PC-3 (cell line): ENCODE data around the gene PELO. TPM values are rescaled to one million over a fixed set of nuclear protein-coding genes. Genes with fewer than 3 reads are reported as not detected.

Experiments
- ATAC-seq: fragments of 200-7000 bp; cut with Tn5 transposase; 2 replicates; pipeline ENCODE4 v1.9.1; 2020; ENCODE audit warnings: mild to moderate bottlenecking, moderate library complexity
- BruUV-seq: library from RNA; stranded (reverse); fragments of 400-500 nt; replicated peaks from 2 replicates; lab custom pipeline; 2021; lab: Mats Ljungman, UMichigan
- CTCF ChIA-PET: fragments of 300-600 bp; sonication (Branson Sonifier 250); formaldehyde crosslinking; loops from one replicate; lab custom pipeline; 2022; ENCODE audit warnings: antibody characterized with exemption; lab: Charles Lee
- POLR2A ChIA-PET: fragments of 300-600 bp; sonication (Branson Sonifier 250); formaldehyde crosslinking; loops from one replicate; lab custom pipeline; 2022; ENCODE audit warnings: antibody characterized with exemption; ENCODE audit not compliant: unreplicated experiment; lab: Charles Lee
- DNase-seq: peaks from one replicate; pipeline ENCODE4 v3.0.0-alpha.2; 2015
- H2AFZ ChIP-seq: fragments of 300-600 bp; sonication (generic); 2 replicates; pipeline ENCODE4 v1.6.0; 2016; ENCODE audit warnings: antibody characterized with exemption, low read length
- H3F3A ChIP-seq: fragments of 300-600 bp; sonication (generic); one replicate; pipeline ENCODE4 v1.6.0; 2017; ENCODE audit warnings: antibody characterized with exemption, low read length, control low read depth, mild to moderate bottlenecking; ENCODE audit not compliant: unreplicated experiment
- H3K27ac ChIP-seq: fragments of 300-600 bp; sonication (generic); 2 replicates; pipeline ENCODE4 v1.5.1; 2016; ENCODE audit warnings: mild to moderate bottlenecking, low read length
- H3K27me3 ChIP-seq: fragments of 300-600 bp; sonication (generic); 2 replicates; pipeline ENCODE4 v1.6.1; 2016; ENCODE audit warnings: low read length, mixed read lengths
- H3K36me3 ChIP-seq: fragments of 300-600 bp; sonication (generic); 2 replicates; pipeline ENCODE4 v1.6.1; 2016; ENCODE audit warnings: low read depth, mixed run types, low read length, mixed read lengths
- H3K4me1 ChIP-seq: fragments of 300-600 bp; sonication (generic); 2 replicates; pipeline ENCODE4 v1.5.1; 2016; ENCODE audit warnings: low read length; ENCODE audit not compliant: insufficient read depth
- H3K4me2 ChIP-seq: fragments of 300-600 bp; sonication (generic); 2 replicates; pipeline ENCODE4 v1.6.0; 2016; ENCODE audit warnings: low read length
- H3K4me3 ChIP-seq: fragments of 300-600 bp; sonication (generic); 2 replicates; pipeline ENCODE4 v1.5.1; 2016; ENCODE audit warnings: mild to moderate bottlenecking, low read length, mixed read lengths
- H3K79me2 ChIP-seq: fragments of 300-600 bp; sonication (generic); 2 replicates; pipeline ENCODE4 v1.6.1; 2017; ENCODE audit warnings: low read length, mixed read lengths
- H3K9ac ChIP-seq: fragments of 300-600 bp; sonication (generic); 2 replicates; pipeline ENCODE4 v1.6.0; 2016; ENCODE audit warnings: mild to moderate bottlenecking, low read length
- H3K9me2 ChIP-seq: fragments of 300-600 bp; sonication (generic); replicated peaks from 2 replicates; pipeline ENCODE4 v1.6.1; 2016; ENCODE audit warnings: mixed run types, low read length, mixed read lengths
- H3K9me3 ChIP-seq: fragments of 300-600 bp; sonication (generic); 2 replicates; pipeline ENCODE4 v1.6.1; 2016; ENCODE audit warnings: low read length, mixed read lengths
- H4K20me1 ChIP-seq: fragments of 300-600 bp; sonication (generic); 2 replicates; pipeline ENCODE4 v1.6.1; 2016; ENCODE audit warnings: low read length, mixed read lengths
- CTCF ChIP-seq: fragments of 300-600 bp; sonication (generic); conservative IDR thresholded peaks from 2 replicates; pipeline ENCODE4 v1.5.1; 2017; ENCODE audit warnings: antibody characterized with exemption, low read depth, mild to moderate bottlenecking, low read length
- EZH2 ChIP-seq: fragments of 300-600 bp; sonication (generic); IDR thresholded peaks from one replicate; pipeline ENCODE4 v1.6.1; 2017; ENCODE audit warnings: antibody characterized with exemption, mild to moderate bottlenecking, low read length; ENCODE audit not compliant: unreplicated experiment
- EZH2phosphoT487 ChIP-seq: fragments of 300-600 bp; sonication (generic); IDR thresholded peaks from 2 replicates; pipeline ENCODE4 v1.6.1; 2018; ENCODE audit warnings: mild to moderate bottlenecking, antibody characterized with exemption, low read length, borderline replicate concordance
- intact Hi-C: fragments of 100-400 bp; cut with micrococcal nuclease; formaldehyde crosslinking; loops from 2 replicates; pipeline ENCODE4 v1.9.0; 2023
- total RNA-seq: library from RNA; depleted of rRNA; stranded (reverse); fragments of >200 nt; gene quantifications from 2 replicates; pipeline ENCODE4 v1.2.3, GENCODE V29; 2014

The PELO gene
- total RNA-seq, 1 experiment from 2014 or later: 45.3 TPM

GRCh38 chr5:52771343-52772039 is 16.2 kb upstream of the PELO start:
- CTCF ChIA-PET: no interaction called here

GRCh38 chr5:52772668-52773067 is 15.0 kb upstream of the PELO start:
- no peak overlapping the region for H3K4me2 ChIP-seq
- intact Hi-C loops: no loop called here
- H4K20me1 ChIP-seq: no peaks in the 10 kb centered on the region
- ChIA-PET CTCF (no interaction called here), POLR2A (no interaction called here)
- H3F3A ChIP-seq: no peaks in the 10 kb centered on the region
- no peaks in the 10 kb centered on the region for H3K4me1 ChIP-seq
- H3K27ac ChIP-seq: no peak overlapping the region
- no peaks in the 10 kb centered on the region for H3K27me3 ChIP-seq
- H3K9me2 ChIP-seq: no peaks in the 10 kb centered on the region
- H3K9me3 ChIP-seq: no peaks in the 10 kb centered on the region
- no peaks in the 10 kb centered on the region for H3K79me2 ChIP-seq
- ATAC-seq: no peak
- no peak for DNase-seq
- no TSS peak for BruUV-seq
- no peak overlapping the region for H3K4me3 ChIP-seq
- no peak overlapping the region for H2AFZ ChIP-seq
- H3K36me3 ChIP-seq: no peaks in the 10 kb centered on the region
- no peak overlapping the region for H3K9ac ChIP-seq
- no peak for TF ChIP-seq EZH2phosphoT487
- no peak for TF ChIP-seq EZH2
- no peak for TF ChIP-seq CTCF

More at GRCh38 chr5:52771343-52772039, 16.2 kb upstream of the PELO start:
- DNase-seq: no peak
- no peaks in the 10 kb centered on the region for H3K79me2 ChIP-seq
- no peak for ATAC-seq
- no TSS peak for BruUV-seq
- no peaks in the 10 kb centered on the region for H3K9me3 ChIP-seq
- no peaks in the 10 kb centered on the region for H3K36me3 ChIP-seq
- H2AFZ ChIP-seq: no peak overlapping the region
- TF ChIP-seq EZH2 (no peak), EZH2phosphoT487 (no peak), CTCF (no peak)
- no peaks in the 10 kb centered on the region for H3K4me1 ChIP-seq
- POLR2A ChIA-PET: no interaction called here
- H3K4me2 ChIP-seq: no peak overlapping the region
- intact Hi-C loops: no loop called here
- H3K9ac ChIP-seq: no peak overlapping the region
- no peaks in the 10 kb centered on the region for H3K27me3 ChIP-seq
- H4K20me1 ChIP-seq: no peaks in the 10 kb centered on the region
- H3K27ac ChIP-seq: no peak overlapping the region
- no peak overlapping the region for H3K4me3 ChIP-seq
- H3F3A ChIP-seq: no peaks in the 10 kb centered on the region
- no peaks in the 10 kb centered on the region for H3K9me2 ChIP-seq

- TF ChIP-seq EZH2phosphoT487: no peak
- TF ChIP-seq CTCF: no peak
- TF ChIP-seq EZH2: no peak
- no peak overlapping the region for H3K4me2 ChIP-seq
- H3F3A ChIP-seq: no peaks in the 10 kb centered on the region
- no peak for ATAC-seq
- no peaks in the 10 kb centered on the region for H3K79me2 ChIP-seq
- no peak overlapping the region for H3K4me3 ChIP-seq
- H3K9me2 ChIP-seq: no peaks in the 10 kb centered on the region
- BruUV-seq: no TSS peak
- no peak for DNase-seq
- no peak overlapping the region for H3K9ac ChIP-seq
- H3K4me1 ChIP-seq: no peaks in the 10 kb centered on the region
- H3K27me3 ChIP-seq: no peaks in the 10 kb centered on the region
- intact Hi-C loops: no loop called here
- ChIA-PET CTCF (no interaction called here), POLR2A (no interaction called here)
- H3K9me3 ChIP-seq: no peaks in the 10 kb centered on the region
- H3K27ac ChIP-seq: no peak overlapping the region
- no peak overlapping the region for H2AFZ ChIP-seq
- H3K36me3 ChIP-seq: no peaks in the 10 kb centered on the region
- no peaks in the 10 kb centered on the region for H4K20me1 ChIP-seq
These were observed 14.4 kb upstream of the PELO start for GRCh38 chr5:52773342-52773741.
